GM19397 (cell line): ENCODE measurements around the gene PDXP.

ENCODE experiments used
- ATAC-seq: cut with Tn5 transposase; IDR thresholded peaks from one replicate; pipeline ENCODE4 v1.9.1; 2021; ENCODE audit warnings: mild to moderate bottlenecking, moderate library complexity; ENCODE audit not compliant: unreplicated experiment

The PDXP gene

GRCh38 chr22:37627545-37627944 is 31.0 kb upstream of the PDXP start:
- no peak for ATAC-seq

GRCh38 chr22:37628830-37629229 is 29.7 kb upstream of the PDXP start:
- no peak for ATAC-seq

- ATAC-seq: no peak
Observed at GRCh38 chr22:37629928-37630327, 28.6 kb upstream of the PDXP start.

- no peak for ATAC-seq
Observed at GRCh38 chr22:37630839-37631435, 27.6 kb upstream of the PDXP start.

GRCh38 chr22:37631448-37632173 is 26.9 kb upstream of the PDXP start:
- ATAC-seq: no peak

- no peak for ATAC-seq
Observed at GRCh38 chr22:37632174-37633088, 26.1 kb upstream of the PDXP start.

- peak; percentile 54 for ATAC-seq
Observed at GRCh38 chr22:37633089-37633624, 25.4 kb upstream of the PDXP start.

- ATAC-seq: peak; percentile 52
Observed at GRCh38 chr22:37633625-37634416, 24.7 kb upstream of the PDXP start.

GRCh38 chr22:37634417-37634924 is 24.1 kb upstream of the PDXP start:
- ATAC-seq: no peak

GRCh38 chr22:37635157-37635556 is 23.4 kb upstream of the PDXP start:
- ATAC-seq: no peak

- no peak for ATAC-seq
Observed at GRCh38 chr22:37636186-37636948, 22.2 kb upstream of the PDXP start.

- no peak for ATAC-seq
Observed at GRCh38 chr22:37636949-37637273, 21.6 kb upstream of the PDXP start.

GRCh38 chr22:37638391-37639069 is 20.0 kb upstream of the PDXP start:
- ATAC-seq: no peak

- ATAC-seq: no peak
Observed at GRCh38 chr22:37639070-37639760, 19.3 kb upstream of the PDXP start, which contains the start of gene SH3BP1. Gene SH3BP1, plus strand, starts transcription at chr22:37639669. Its CDS starts 119 bp downstream, at chr22:37639788.

GRCh38 chr22:37639771-37640590 is 18.5 kb upstream of the PDXP start:
- ATAC-seq: no peak

GRCh38 chr22:37640591-37641560 is 17.6 kb upstream of the PDXP start:
- no peak for ATAC-seq

GRCh38 chr22:37641561-37641949 is 17.0 kb upstream of the PDXP start:
- ATAC-seq: no peak
